T-helper 17 cell (primary cell): ENCODE measurements around the gene MGLL. TPM values are rescaled to one million over a fixed set of nuclear protein-coding genes. Genes with fewer than 3 reads are reported as not detected.

Experiments used
- ATAC-seq: fragments of 150-1000 bp; cut with Tn5 transposase; 2 replicates; pipeline ENCODE4 v1.10.0; 2021; ENCODE audit warnings: mild to moderate bottlenecking, moderate library complexity
- DNase-seq, 3 donors: peaks; one replicate each; pipeline versions ENCODE4 v3.0.0 to v3.0.0-alpha.2; 2020 to 2021
- H3K9me3 ChIP-seq: one replicate; pipeline ENCODE4 v1.7.0; 2013; ENCODE audit warnings: low read length, mild to moderate bottlenecking; ENCODE audit not compliant: control insufficient read depth, poor library complexity, severe bottlenecking
- H3K27ac Mint-ChIP-seq: one replicate; pipeline ENCODE4 v1.8.0; 2022; ENCODE audit warnings: mild to moderate bottlenecking, moderate library complexity, mixed read lengths
- H3K27me3 Mint-ChIP-seq: one replicate; pipeline ENCODE4 v1.8.0; 2022; ENCODE audit warnings: mixed read lengths
- H3K36me3 Mint-ChIP-seq: one replicate; pipeline ENCODE4 v1.8.0; 2022; ENCODE audit warnings: low read depth, mixed read lengths
- H3K4me1 Mint-ChIP-seq: one replicate; pipeline ENCODE4 v1.8.0; 2022; ENCODE audit warnings: mild to moderate bottlenecking, mixed read lengths
- H3K4me3 Mint-ChIP-seq: one replicate; pipeline ENCODE4 v1.8.0; 2022; ENCODE audit warnings: mild to moderate bottlenecking, moderate library complexity, mixed read lengths
- total RNA-seq, 4 donors: library from RNA in 2 of 4; stranded (reverse) in 2 of 4; gene quantifications; one replicate each; pipeline ENCODE4 v1.2.3 and lab custom pipeline; 2022 to 2026

Gene MGLL
- total RNA-seq, 2 donors from 2014 or later: 3.3 to 28.7 TPM

GRCh38 chr3:127777921-127778656 is 44.2 kb downstream of the MGLL start:
- ATAC-seq (no peak), DNase-seq (no peak)
- peaks cover 18% of the 10 kb centered on the region for H3K27me3 Mint-ChIP-seq
- H3K4me3 Mint-ChIP-seq: no peak overlapping the region
- peaks cover 6% of the 10 kb centered on the region for H3K4me1 Mint-ChIP-seq
- no peaks in the 10 kb centered on the region for H3K9me3 ChIP-seq
- no peak overlapping the region for H3K27ac Mint-ChIP-seq
- peaks cover 2% of the 10 kb centered on the region for H3K36me3 Mint-ChIP-seq

- no peaks in the 10 kb centered on the region for H3K9me3 ChIP-seq
- H3K36me3 Mint-ChIP-seq: peaks cover 2% of the 10 kb centered on the region
- peaks cover 18% of the 10 kb centered on the region for H3K27me3 Mint-ChIP-seq
- no peak overlapping the region for H3K4me3 Mint-ChIP-seq
- no peak overlapping the region for H3K27ac Mint-ChIP-seq
- ATAC-seq: no peak
- H3K4me1 Mint-ChIP-seq: peaks cover 6% of the 10 kb centered on the region
- no peak for DNase-seq
Observed at GRCh38 chr3:127777332-127777731, 45.0 kb downstream of the MGLL start.

GRCh38 chr3:127776347-127776746 is 46.0 kb downstream of the MGLL start:
- Mint-ChIP-seq H3K27ac (no peak overlapping the region), H3K36me3 (peaks cover 2% of the 10 kb centered on the region), H3K4me1 (peaks cover 6% of the 10 kb centered on the region), H3K4me3 (no peak overlapping the region), H3K27me3 (peaks cover 18% of the 10 kb centered on the region)
- no peak for ATAC-seq
- DNase-seq: no peak
- no peaks in the 10 kb centered on the region for H3K9me3 ChIP-seq

GRCh38 chr3:127775398-127776109 is 46.8 kb downstream of the MGLL start:
- DNase-seq (no peak), ATAC-seq (no peak)
- peaks cover 2% of the 10 kb centered on the region for H3K36me3 Mint-ChIP-seq
- H3K9me3 ChIP-seq: no peaks in the 10 kb centered on the region
- H3K27ac Mint-ChIP-seq: no peak overlapping the region
- H3K4me1 Mint-ChIP-seq: peaks cover 6% of the 10 kb centered on the region
- no peak overlapping the region for H3K4me3 Mint-ChIP-seq
- peaks cover 18% of the 10 kb centered on the region for H3K27me3 Mint-ChIP-seq

DNA sequence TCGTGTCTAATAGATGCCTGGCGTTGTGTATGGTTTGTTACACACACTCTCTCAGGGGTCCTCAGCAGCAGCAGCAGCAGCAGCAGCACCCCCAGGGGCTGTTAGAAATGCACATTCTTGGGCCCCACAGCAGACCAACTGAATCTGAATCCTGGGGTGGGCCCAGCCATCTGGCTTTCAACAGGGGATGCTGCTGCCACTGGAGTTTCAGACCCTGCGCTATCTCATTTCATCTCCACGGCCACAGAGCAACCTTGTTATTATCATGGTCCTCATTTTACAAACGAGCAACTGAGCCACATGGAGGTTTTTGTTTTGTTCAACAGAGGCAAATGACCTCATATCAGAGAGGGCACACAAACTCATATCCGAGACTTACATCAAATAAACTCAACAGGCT is 47.7 kb downstream of the MGLL start:
- DNase-seq (no peak), ATAC-seq (no peak)
- H3K27ac Mint-ChIP-seq: no peak overlapping the region
- H3K4me1 Mint-ChIP-seq: peaks cover 6% of the 10 kb centered on the region
- no peaks in the 10 kb centered on the region for H3K9me3 ChIP-seq
- peaks cover 2% of the 10 kb centered on the region for H3K36me3 Mint-ChIP-seq
- H3K4me3 Mint-ChIP-seq: no peak overlapping the region
- peaks cover 27% of the 10 kb centered on the region for H3K27me3 Mint-ChIP-seq

DNA sequence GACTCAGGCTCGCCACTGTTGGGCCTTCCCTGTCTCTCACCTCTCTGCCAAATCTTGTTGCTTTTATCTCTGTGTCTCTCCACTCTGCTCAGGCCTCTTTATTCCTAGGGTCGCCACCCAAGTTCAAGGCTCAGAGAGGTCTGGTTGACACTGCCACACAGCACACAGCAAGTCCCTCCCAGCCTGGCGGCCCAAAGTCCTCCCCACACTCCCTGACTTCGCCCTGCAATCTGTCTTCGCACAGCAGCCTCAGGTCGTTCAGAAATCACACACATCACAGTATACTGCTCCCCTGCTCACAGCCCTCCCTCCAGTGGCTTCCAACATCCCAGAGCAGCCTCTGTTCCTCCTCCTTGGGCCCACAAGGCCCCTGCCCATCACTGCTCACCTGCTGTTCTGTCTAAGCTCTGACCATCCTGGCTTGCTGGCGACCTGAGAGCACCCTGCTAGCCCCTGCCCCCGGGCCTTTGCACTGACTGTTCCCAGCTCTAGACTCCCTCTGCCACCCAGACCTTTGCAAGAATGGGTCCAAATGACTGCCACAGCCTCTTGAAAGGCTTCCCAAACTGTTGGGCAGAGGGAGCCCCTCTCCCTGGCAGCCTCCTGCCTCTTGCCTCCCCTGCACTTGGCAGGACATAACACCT is 48.4 kb downstream of the MGLL start:
- no peaks in the 10 kb centered on the region for H3K9me3 ChIP-seq
- H3K27ac Mint-ChIP-seq: no peak overlapping the region
- peaks cover 2% of the 10 kb centered on the region for H3K36me3 Mint-ChIP-seq
- H3K4me1 Mint-ChIP-seq: peaks cover 6% of the 10 kb centered on the region
- H3K27me3 Mint-ChIP-seq: peaks cover 27% of the 10 kb centered on the region
- H3K4me3 Mint-ChIP-seq: no peak overlapping the region
- no peak for DNase-seq
- no peak for ATAC-seq

GRCh38 chr3:127772827-127773751 is 49.2 kb downstream of the MGLL start:
- Mint-ChIP-seq H3K27ac (no peak overlapping the region), H3K27me3 (peaks cover 27% of the 10 kb centered on the region)
- ATAC-seq: no peak

GRCh38 chr3:127772273-127772672 is 50.0 kb downstream of the MGLL start:
- H3K9me3 ChIP-seq: no peaks in the 10 kb centered on the region
- peaks cover 27% of the 10 kb centered on the region for H3K27me3 Mint-ChIP-seq
- no peak for ATAC-seq
- no peak for DNase-seq
- H3K4me1 Mint-ChIP-seq: peaks cover 6% of the 10 kb centered on the region
- H3K36me3 Mint-ChIP-seq: peaks cover 5% of the 10 kb centered on the region
- no peak overlapping the region for H3K27ac Mint-ChIP-seq
- H3K4me3 Mint-ChIP-seq: no peak overlapping the region

More at GRCh38 chr3:127772827-127773751, 49.2 kb downstream of the MGLL start:
- DNase-seq: no peak
- Mint-ChIP-seq H3K36me3 (peaks cover 5% of the 10 kb centered on the region), H3K4me3 (no peak overlapping the region), H3K4me1 (peaks cover 6% of the 10 kb centered on the region)
- H3K9me3 ChIP-seq: no peaks in the 10 kb centered on the region

DNA sequence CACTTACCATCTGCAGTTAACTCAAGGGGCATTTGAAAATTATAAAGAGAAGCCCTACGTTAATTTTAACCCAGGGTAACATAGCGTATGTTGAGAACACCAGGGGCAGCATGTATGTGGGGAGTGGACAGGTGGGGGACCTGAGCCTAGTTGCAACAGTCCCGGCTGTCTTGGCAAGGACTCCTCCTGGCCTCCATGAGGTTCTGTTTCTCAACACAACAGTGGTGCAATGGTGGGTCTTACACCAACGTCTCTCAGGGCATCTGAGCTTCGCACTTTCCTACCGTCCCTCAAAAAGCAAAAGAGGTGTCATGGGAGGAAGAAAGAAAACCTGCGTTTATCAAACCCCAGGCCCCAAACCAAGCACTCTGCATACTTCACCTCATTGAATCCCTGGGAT is 50.6 kb downstream of the MGLL start:
- no peak overlapping the region for H3K27ac Mint-ChIP-seq
- ATAC-seq (no peak), DNase-seq (no peak)
- peaks cover 6% of the 10 kb centered on the region for H3K4me1 Mint-ChIP-seq
- H3K9me3 ChIP-seq: no peaks in the 10 kb centered on the region
- H3K27me3 Mint-ChIP-seq: peaks cover 27% of the 10 kb centered on the region
- no peak overlapping the region for H3K4me3 Mint-ChIP-seq
- peaks cover 2% of the 10 kb centered on the region for H3K36me3 Mint-ChIP-seq

DNA sequence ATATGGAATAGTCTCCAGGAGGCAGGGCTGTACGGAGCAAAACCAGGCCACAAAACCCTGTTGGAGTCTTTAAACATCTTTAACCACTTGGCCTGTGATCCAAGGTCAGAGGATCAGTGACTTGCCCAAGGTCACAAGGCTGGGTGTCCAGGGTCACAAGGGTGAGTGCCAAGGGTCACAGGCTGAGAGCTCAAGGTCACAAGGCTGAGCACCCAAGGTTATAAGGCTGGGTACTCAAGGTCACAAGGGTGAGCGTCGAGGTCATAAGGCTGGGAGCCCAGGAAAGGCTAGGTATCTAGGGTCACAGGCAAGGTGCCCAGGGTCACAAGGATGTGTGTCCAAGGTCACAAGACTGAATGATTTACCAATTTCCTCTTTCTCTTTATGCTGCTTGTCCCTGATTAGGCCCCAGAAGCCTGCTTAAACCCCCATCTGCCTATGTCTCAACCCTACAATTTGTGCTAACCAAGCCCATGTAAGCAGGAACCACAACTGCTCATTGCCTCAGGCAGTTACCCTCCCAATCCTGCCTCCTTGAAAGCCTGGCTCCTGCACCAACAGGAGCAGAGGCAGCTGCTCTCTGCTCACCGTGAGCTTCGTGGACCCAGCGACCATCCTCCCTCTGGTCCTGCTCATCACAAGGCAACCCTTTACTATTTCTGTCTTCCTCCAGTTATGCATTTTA is 51.5 kb downstream of the MGLL start:
- Mint-ChIP-seq H3K27ac (no peak overlapping the region), H3K4me1 (peaks cover 6% of the 10 kb centered on the region), H3K36me3 (peaks cover 2% of the 10 kb centered on the region), H3K4me3 (no peak overlapping the region), H3K27me3 (peaks cover 28% of the 10 kb centered on the region)
- H3K9me3 ChIP-seq: no peaks in the 10 kb centered on the region
- ATAC-seq: no peak
- no peak for DNase-seq

- ATAC-seq: no peak
Observed at GRCh38 chr3:127769284-127770081, 52.8 kb downstream of the MGLL start.

More at GRCh38 chr3:127769284-127770081, 52.8 kb downstream of the MGLL start:
- Mint-ChIP-seq H3K27ac (no peak overlapping the region), H3K27me3 (peaks cover 35% of the 10 kb centered on the region), H3K36me3 (peaks cover 2% of the 10 kb centered on the region), H3K4me3 (no peak overlapping the region), H3K4me1 (peaks cover 3% of the 10 kb centered on the region)
- DNase-seq: no peak
- H3K9me3 ChIP-seq: no peaks in the 10 kb centered on the region
